HG03135 (cell line): ENCODE measurements around the gene HLA-DPB1.
"Not testable (repeated sequence)": the region's sequence is repeated elsewhere in the genome, so short reads cannot be mapped to it uniquely, and the experiment has no call there.

ENCODE experiments used
- ATAC-seq: cut with Tn5 transposase; IDR thresholded peaks from one replicate; pipeline ENCODE4 v1.9.1; 2021; ENCODE audit warnings: mild to moderate bottlenecking, moderate library complexity; ENCODE audit not compliant: unreplicated experiment

The HLA-DPB1 gene

GRCh38 chr6:33101121-33101737 lies 25.4 kb downstream of the HLA-DPB1 start:
- not testable (repeated sequence) for ATAC-seq

GRCh38 chr6:33103776-33104175 lies 28.0 kb downstream of the HLA-DPB1 start:
- ATAC-seq, result no peak

- no peak for ATAC-seq
Observed at GRCh38 chr6:33104887-33105286, 29.1 kb downstream of the HLA-DPB1 start.

GRCh38 chr6:33105386-33105785 lies 29.6 kb downstream of the HLA-DPB1 start:
- ATAC-seq, result no peak

- ATAC-seq, result no peak
Observed at GRCh38 chr6:33105916-33106871, 30.4 kb downstream of the HLA-DPB1 start.

- ATAC-seq, result no peak
Observed at GRCh38 chr6:33107641-33108040, 31.9 kb downstream of the HLA-DPB1 start.

- no peak for ATAC-seq
Observed at GRCh38 chr6:33108307-33108706, 32.5 kb downstream of the HLA-DPB1 start.

GRCh38 chr6:33112148-33112547 lies 36.4 kb downstream of the HLA-DPB1 start:
- peak; percentile 82 for ATAC-seq

- ATAC-seq, result no peak
Observed at GRCh38 chr6:33113755-33114154, 38.0 kb downstream of the HLA-DPB1 start.

GRCh38 chr6:33114406-33114805 lies 38.6 kb downstream of the HLA-DPB1 start:
- ATAC-seq, result no peak

GRCh38 chr6:33116417-33116816 lies 40.6 kb downstream of the HLA-DPB1 start:
- ATAC-seq, result no peak

GRCh38 chr6:33116841-33117711 lies 41.3 kb downstream of the HLA-DPB1 start:
- no peak for ATAC-seq

- ATAC-seq, result no peak
Observed at GRCh38 chr6:33117811-33118277, 42.1 kb downstream of the HLA-DPB1 start.

- ATAC-seq, result no peak
Observed at GRCh38 chr6:33118525-33119123, 42.8 kb downstream of the HLA-DPB1 start.

- ATAC-seq, result no peak
Observed at GRCh38 chr6:33120001-33120400, 44.2 kb downstream of the HLA-DPB1 start.

GRCh38 chr6:33123181-33123580 lies 47.4 kb downstream of the HLA-DPB1 start:
- ATAC-seq, result no peak

- ATAC-seq, result no peak
Observed at GRCh38 chr6:33123732-33124524, 48.1 kb downstream of the HLA-DPB1 start.

- no peak for ATAC-seq
Observed at GRCh38 chr6:33124525-33124901, 48.7 kb downstream of the HLA-DPB1 start.

- ATAC-seq, result no peak
Observed at GRCh38 chr6:33124947-33125346, 49.2 kb downstream of the HLA-DPB1 start.
